Measurements from ENCODE around the gene RALB. TPM values are rescaled to one million over a fixed set of nuclear protein-coding genes. Genes with fewer than 3 reads are reported as not detected.

The RALB gene
- total RNA-seq (2022; extraction: Qiagen RNA extraction; ENCODE audit: low read depth): 67.0 to 84.0 TPM (median 74.6 TPM) in 5 replicates

DNA sequence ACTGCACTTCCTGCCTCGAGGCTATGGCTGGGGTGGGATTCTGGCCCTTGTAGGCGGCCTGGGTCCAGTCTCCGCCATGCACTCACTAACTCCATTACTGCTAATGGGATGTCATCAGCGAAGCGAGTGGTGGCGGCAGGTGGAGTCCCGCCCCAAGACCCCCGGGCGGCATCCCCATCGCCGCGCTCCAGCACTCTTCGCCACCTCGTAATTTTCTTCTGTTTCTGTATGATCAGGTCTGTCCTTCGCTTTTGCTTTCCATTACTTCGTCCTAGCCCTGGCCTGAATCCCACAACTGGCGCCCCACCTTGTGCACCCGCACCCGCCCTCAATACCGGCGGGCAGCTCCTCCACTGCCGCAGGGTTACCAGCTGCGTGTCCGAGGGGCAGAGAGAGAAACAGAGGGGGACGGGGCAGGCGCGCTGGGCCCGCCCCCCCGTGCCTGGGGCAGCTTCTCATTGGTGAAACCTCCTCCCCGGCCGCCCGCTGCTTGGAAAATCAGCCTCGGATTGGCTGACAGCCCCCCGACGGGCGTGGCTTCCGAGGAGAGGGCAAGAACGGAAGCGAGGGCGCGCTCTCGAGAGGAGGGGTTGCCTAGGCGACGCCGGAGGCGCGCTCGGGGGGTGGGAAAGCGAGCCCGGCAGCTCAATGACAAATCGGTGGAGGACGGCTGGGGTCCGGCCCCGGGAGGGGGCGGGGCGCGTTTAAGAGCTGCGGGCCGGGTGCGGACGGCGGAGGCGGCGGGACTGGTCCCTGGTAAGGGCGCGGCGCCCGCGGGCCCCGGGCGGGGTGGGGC lies at the start of gene RALB:
RALB (plus strand) TSS at position 628 of the 796 bp plus-strand sequence. CDS start 25,813 bp downstream, outside the sequence.

DNA sequence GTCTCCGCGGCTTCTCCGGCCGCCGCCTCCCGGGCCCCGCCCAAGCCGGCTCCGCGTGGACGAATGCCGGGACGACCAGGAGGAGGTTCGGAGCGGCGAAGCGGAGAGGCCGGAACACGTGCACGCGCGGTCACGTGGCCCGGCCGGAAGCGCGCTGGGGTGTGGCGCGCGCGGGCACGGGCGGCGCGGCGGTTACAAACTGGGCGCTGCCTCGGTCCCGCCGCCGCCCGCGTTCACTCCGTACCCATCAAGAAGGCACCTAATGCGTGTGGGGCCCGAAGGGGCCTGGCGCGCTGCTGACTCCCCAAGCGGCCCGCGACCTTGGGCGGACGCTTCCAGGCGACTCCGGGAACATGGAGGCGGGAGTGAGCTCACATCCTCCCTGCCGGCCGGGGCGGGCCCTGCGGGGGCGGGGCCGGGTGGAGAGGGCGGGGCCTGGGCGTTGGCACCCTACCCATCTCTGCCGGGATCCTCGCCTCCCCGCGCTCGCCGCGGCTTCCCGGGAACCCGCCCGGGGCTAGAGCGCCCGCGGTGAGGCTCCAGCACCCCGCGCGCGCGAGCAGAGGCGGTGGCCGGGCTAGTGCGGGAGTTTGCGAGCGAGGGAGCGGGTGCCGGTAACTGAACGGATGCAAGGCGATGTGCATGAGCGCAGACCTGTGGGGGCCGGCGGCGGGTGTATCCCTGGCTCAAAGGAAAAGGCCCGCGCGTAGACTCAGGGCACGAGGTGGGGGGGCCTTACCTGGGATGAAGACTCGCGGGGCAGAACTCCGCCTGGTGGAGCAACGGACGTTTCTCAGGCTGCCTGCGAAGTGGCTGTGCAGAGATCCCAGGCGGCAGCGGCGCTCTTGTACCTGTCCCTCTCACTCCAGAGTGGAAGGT lies 29.4 kb upstream of the RALB start, which contains the start of gene TMEM185B:
TMEM185B (minus strand) TSS at position 367 of the 879 bp plus-strand sequence. CDS start 424 bp downstream, outside the sequence.

Other genes with a start within 250 kb of the RALB start
- 4.0 to 5.8 TPM (median 4.7 TPM) in 5 replicates for gene EPB41L5, start 239.8 kb upstream of the RALB start, total RNA-seq (2022; extraction: Qiagen RNA extraction; ENCODE audit: low read depth)
- 45.1 to 56.2 TPM (median 52.0 TPM) in 5 replicates for gene TMEM185B, start 29.5 kb upstream of the RALB start, total RNA-seq (2022; extraction: Qiagen RNA extraction; ENCODE audit: low read depth)
- gene INHBB, start 93.3 kb downstream of the RALB start, total RNA-seq (2022; extraction: Qiagen RNA extraction; ENCODE audit: low read depth): 13.4 to 20.3 TPM (median 16.0 TPM) in 5 replicates